Mammary epithelial cell (primary cell): ENCODE results near the gene SALL1.

Experiments used
- EZH2 ChIP-seq: IDR thresholded peaks from 2 replicates; pipeline ENCODE4 v1.6.1; 2012; ENCODE audit warnings: low read length, inconsistent platforms, borderline replicate concordance
- TF ChIP-seq, protein P1 (sequence below), 2 donors: IDR thresholded peaks in 1 of 2; conservative IDR thresholded peaks in 1 of 2; 2 replicates each; pipeline ENCODE4 v1.5.1; 2011 to 2012; ENCODE audit warnings: inconsistent platforms in 2 of 2, low read length in 2 of 2, mild to moderate bottlenecking in 2 of 2, control low read depth in 1 of 2, low read depth in 1 of 2; ENCODE audit not compliant: insufficient read depth in 1 of 2; ENCODE audit errors: extremely low read depth in 1 of 2

DNA sequence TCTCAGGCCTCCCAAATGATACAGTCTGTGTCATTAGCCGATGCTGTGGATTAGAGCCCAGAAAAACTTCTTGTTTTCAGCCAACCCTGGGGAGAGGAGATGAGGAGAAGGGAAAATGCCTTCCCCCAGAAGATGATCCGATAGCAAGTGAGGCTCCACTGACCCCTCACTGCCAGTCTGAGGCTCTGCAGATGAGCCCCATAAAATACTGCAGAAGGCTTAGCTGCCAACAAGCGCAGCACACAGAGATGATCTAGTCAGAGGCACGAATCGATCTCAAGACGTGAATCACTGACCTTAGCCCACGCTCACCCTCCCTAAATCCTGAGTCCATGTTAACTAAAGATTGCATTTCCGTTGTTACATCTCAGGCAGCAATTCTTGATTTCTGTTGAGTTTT is 31.5 kb downstream of the SALL1 start:
- TF ChIP-seq, protein P1, sequence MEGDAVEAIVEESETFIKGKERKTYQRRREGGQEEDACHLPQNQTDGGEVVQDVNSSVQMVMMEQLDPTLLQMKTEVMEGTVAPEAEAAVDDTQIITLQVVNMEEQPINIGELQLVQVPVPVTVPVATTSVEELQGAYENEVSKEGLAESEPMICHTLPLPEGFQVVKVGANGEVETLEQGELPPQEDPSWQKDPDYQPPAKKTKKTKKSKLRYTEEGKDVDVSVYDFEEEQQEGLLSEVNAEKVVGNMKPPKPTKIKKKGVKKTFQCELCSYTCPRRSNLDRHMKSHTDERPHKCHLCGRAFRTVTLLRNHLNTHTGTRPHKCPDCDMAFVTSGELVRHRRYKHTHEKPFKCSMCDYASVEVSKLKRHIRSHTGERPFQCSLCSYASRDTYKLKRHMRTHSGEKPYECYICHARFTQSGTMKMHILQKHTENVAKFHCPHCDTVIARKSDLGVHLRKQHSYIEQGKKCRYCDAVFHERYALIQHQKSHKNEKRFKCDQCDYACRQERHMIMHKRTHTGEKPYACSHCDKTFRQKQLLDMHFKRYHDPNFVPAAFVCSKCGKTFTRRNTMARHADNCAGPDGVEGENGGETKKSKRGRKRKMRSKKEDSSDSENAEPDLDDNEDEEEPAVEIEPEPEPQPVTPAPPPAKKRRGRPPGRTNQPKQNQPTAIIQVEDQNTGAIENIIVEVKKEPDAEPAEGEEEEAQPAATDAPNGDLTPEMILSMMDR (conservative IDR thresholded peaks at IDR 0.05 in 1 of 2, IDR thresholded peaks at IDR 0.05 in 1 of 2; ENCODE audit: extremely low read depth in 1 of 2, insufficient read depth in 1 of 2, low read depth in 1 of 2, low read length in 2 of 2) = no peak
- TF ChIP-seq EZH2 = no peak
